ENCODE data around the gene IL1RL2. TPM values are rescaled to one million over a fixed set of nuclear protein-coding genes. Genes with fewer than 3 reads are reported as not detected.

The IL1RL2 gene
- total and polyA plus RNA-seq, 2 of the 8 experiments (the other 6 are each of a cell fraction or from before 2014, with no cell fraction given), result not detected

GRCh38 chr2:102141970-102142828, 44.6 kb upstream of the IL1RL2 start, which contains the start of gene IL1R1 (continued):
- TF ChIP-seq GABPA (IDR thresholded peaks at IDR 0.05; ENCODE audit: borderline replicate concordance, insufficient read depth, low read length) (no peak), EP300 (IDR thresholded peaks at IDR 0.05; ENCODE audit: borderline replicate concordance in 1 of 2, low read depth in 2 of 2, low read length in 2 of 2) (no peak), CHD1 (IDR thresholded peaks at IDR 0.05; ENCODE audit: low read depth, low read length) (no peak), JUND (IDR thresholded peaks at IDR 0.05; ENCODE audit: low read length) (no peak), HDAC2 (IDR thresholded peaks at IDR 0.05; ENCODE audit: borderline replicate concordance in 1 of 2, low read depth in 2 of 2, low read length in 2 of 2) (no peak)
